A549 (cell line): ENCODE results near the gene NXF1. TPM values are rescaled to one million over a fixed set of nuclear protein-coding genes. Genes with fewer than 3 reads are reported as not detected.
A peak's percentile ranks its signal among the peaks of the same experiment; 100 is the strongest.

Experiments
- BCL3 ChIP-seq: fragments of >200 bp; sonication (Bioruptor Twin); formaldehyde crosslinking; IDR thresholded peaks from 3 replicates; pipeline ENCODE4 v1.6.1; 2016
- CBX2 ChIP-seq: fragments of 200-600 bp; sonication (generic); IDR thresholded peaks from 2 replicates; pipeline ENCODE4 v1.6.1; 2016; ENCODE audit warnings: low read depth, mild to moderate bottlenecking, borderline replicate concordance
- CEBPB ChIP-seq, 2 experiments: fragments of >200 bp in 1 of 2; sonication (Bioruptor Twin) in 1 of 2; formaldehyde crosslinking in 1 of 2; IDR thresholded peaks; 2 replicates each; pipeline ENCODE4 v1.6.1; 2012 to 2016
- CHD2 ChIP-seq: fragments of 150-350 bp; IDR thresholded peaks from 2 replicates; pipeline ENCODE4 v1.6.1; 2014; ENCODE audit warnings: low read length; ENCODE audit not compliant: partially characterized antibody
- CHD4 ChIP-seq: fragments of 200-600 bp; sonication (generic); IDR thresholded peaks from 2 replicates; pipeline ENCODE4 v1.6.1; 2016; ENCODE audit warnings: antibody characterized with exemption, mild to moderate bottlenecking, borderline replicate concordance
- CTCF ChIP-seq: fragments of >200 bp; sonication (Bioruptor Twin); formaldehyde crosslinking; IDR thresholded peaks from 3 replicates; pipeline ENCODE4 v1.5.1; 2016
- E2F6 ChIP-seq: IDR thresholded peaks from 2 replicates; pipeline ENCODE4 v1.6.1; 2012; ENCODE audit warnings: low read depth, borderline replicate concordance
- EHF ChIP-seq: fragments of 250-450 bp; sonication (Bioruptor Pico); IDR thresholded peaks from 2 replicates; pipeline ENCODE4 v1.5.0; 2020; ENCODE audit warnings: mild to moderate bottlenecking
- ESRRA ChIP-seq: fragments of 150-350 bp; IDR thresholded peaks from 2 replicates; pipeline ENCODE4 v1.6.1; 2014; ENCODE audit warnings: mild to moderate bottlenecking, low read length, borderline replicate concordance
- FOSL2 ChIP-seq, 2 experiments: fragments of 450-650 bp in 1 of 2; fragments of >200 bp in 1 of 2; sonication (Bioruptor Twin) in 1 of 2; formaldehyde crosslinking; IDR thresholded peaks; 2 replicates each; pipeline versions ENCODE4 v1.5.0 to v1.6.1; 2016 to 2020; ENCODE audit warnings: mild to moderate bottlenecking in 1 of 2, moderate library complexity in 1 of 2
- HDAC2 ChIP-seq: fragments of 200-600 bp; sonication (generic); IDR thresholded peaks from 2 replicates; pipeline ENCODE4 v1.6.1; 2016
- HES2 ChIP-seq: fragments of >200 bp; sonication (Bioruptor Twin); formaldehyde crosslinking; IDR thresholded peaks from 2 replicates; pipeline ENCODE4 v1.6.1; 2016
- HMGXB4 ChIP-seq: fragments of 250-450 bp; sonication (Bioruptor Pico); IDR thresholded peaks from 2 replicates; pipeline ENCODE4 v1.5.0; 2021; ENCODE audit warnings: mild to moderate bottlenecking, moderate library complexity, borderline replicate concordance
- HOXA7 ChIP-seq: fragments of 250-450 bp; sonication (Bioruptor Pico); IDR thresholded peaks from 2 replicates; pipeline ENCODE4 v1.5.0; 2020; ENCODE audit warnings: mild to moderate bottlenecking, moderate library complexity
- HOXB13 ChIP-seq: fragments of 250-450 bp; sonication (Bioruptor Pico); IDR thresholded peaks from 2 replicates; pipeline ENCODE4 v1.5.0; 2020; ENCODE audit warnings: low read depth, mild to moderate bottlenecking, moderate library complexity
- JUNB ChIP-seq: fragments of >200 bp; sonication (Bioruptor Twin); formaldehyde crosslinking; IDR thresholded peaks from 2 replicates; pipeline ENCODE4 v1.6.1; 2016
- KDM1A ChIP-seq: fragments of 200-600 bp; sonication (generic); IDR thresholded peaks from 2 replicates; pipeline ENCODE4 v1.6.1; 2016; ENCODE audit warnings: low read depth, mild to moderate bottlenecking
- KDM5A ChIP-seq: fragments of 200-600 bp; sonication (generic); IDR thresholded peaks from 2 replicates; pipeline ENCODE4 v1.6.1; 2016; ENCODE audit warnings: antibody characterized with exemption, mild to moderate bottlenecking
- MAFK ChIP-seq: fragments of 450-650 bp; IDR thresholded peaks from 2 replicates; pipeline ENCODE4 v1.6.1; 2014; ENCODE audit not compliant: partially characterized antibody
- MAX ChIP-seq: IDR thresholded peaks from 2 replicates; pipeline ENCODE4 v1.6.1; 2012
- MYC ChIP-seq: IDR thresholded peaks from 2 replicates; pipeline ENCODE4 v1.6.1; 2012; ENCODE audit warnings: mild to moderate bottlenecking, inconsistent platforms, low read length, improper control_type of control experiment, borderline replicate concordance
- NFE2L2 ChIP-seq: fragments of 150-350 bp; conservative IDR thresholded peaks from 2 replicates; pipeline ENCODE4 v1.6.1; 2014; ENCODE audit warnings: low read length
- NPAS2 ChIP-seq: fragments of 250-450 bp; sonication (Bioruptor Pico); IDR thresholded peaks from 2 replicates; pipeline ENCODE4 v1.8.0; 2022; ENCODE audit warnings: mild to moderate bottlenecking, moderate library complexity, borderline replicate concordance
- PHF8 ChIP-seq: fragments of 200-600 bp; sonication (generic); IDR thresholded peaks from 2 replicates; pipeline ENCODE4 v1.6.1; 2016; ENCODE audit warnings: low read depth, mild to moderate bottlenecking, antibody characterized with exemption, moderate library complexity, borderline replicate concordance
- POLR2A ChIP-seq: IDR thresholded peaks from 2 replicates; pipeline ENCODE4 v1.6.1; 2012; ENCODE audit warnings: mild to moderate bottlenecking, low read length
- POLR2AphosphoS2 ChIP-seq: conservative IDR thresholded peaks from 2 replicates; pipeline ENCODE4 v1.6.1; 2012; ENCODE audit warnings: low read length, improper control_type of control experiment, inconsistent platforms
- RAD21 ChIP-seq, 2 experiments: fragments of >200 bp in 1 of 2; sonication (Bioruptor Twin) in 1 of 2; formaldehyde crosslinking in 1 of 2; IDR thresholded peaks in 1 of 2; conservative IDR thresholded peaks in 1 of 2; 2 replicates in 1 of 2; 3 replicates in 1 of 2; pipeline ENCODE4 v1.6.1; 2012 to 2018; ENCODE audit warnings: inconsistent platforms in 1 of 2
- RARB ChIP-seq: fragments of 250-450 bp; sonication (Bioruptor Pico); IDR thresholded peaks from 2 replicates; pipeline ENCODE4 v1.8.0; 2021; ENCODE audit warnings: mild to moderate bottlenecking, moderate library complexity
- RCOR1 ChIP-seq: fragments of 150-350 bp; IDR thresholded peaks from 2 replicates; pipeline ENCODE4 v1.6.1; 2014; ENCODE audit warnings: antibody characterized with exemption, low read length, low read depth
- RFX5 ChIP-seq: fragments of 450-650 bp; IDR thresholded peaks from 2 replicates; pipeline ENCODE4 v1.7.1; 2014; ENCODE audit warnings: antibody characterized with exemption, mild to moderate bottlenecking, moderate library complexity
- RNF2 ChIP-seq: fragments of 200-600 bp; sonication (generic); IDR thresholded peaks from 2 replicates; pipeline ENCODE4 v1.6.1; 2016; ENCODE audit warnings: low read depth, mild to moderate bottlenecking, antibody characterized with exemption, moderate library complexity, borderline replicate concordance
- TFCP2L1 ChIP-seq: fragments of 250-450 bp; sonication (Bioruptor Pico); IDR thresholded peaks from 2 replicates; pipeline ENCODE4 v1.5.0; 2021; ENCODE audit warnings: mild to moderate bottlenecking
- USF2 ChIP-seq: fragments of 450-650 bp; IDR thresholded peaks from 2 replicates; pipeline ENCODE4 v1.6.1; 2014; ENCODE audit warnings: antibody characterized with exemption
- ZSCAN20 ChIP-seq: fragments of 250-450 bp; sonication (Bioruptor Pico); IDR thresholded peaks from 2 replicates; pipeline ENCODE4 v1.8.0; 2022; ENCODE audit warnings: mild to moderate bottlenecking, moderate library complexity
- polyA plus RNA-seq, 4 experiments: library from polyadenylated mRNA; depleted of rRNA in 3 of 4; stranded (reverse); fragments of >200 nt; fragmentation: RNase III in 1 of 4; extraction: RNeasy Plus Mini Kit Qiagen cat#74134 plus additional on column Dnase treatment in 1 of 4; gene quantifications; 2 replicates in 3 of 4; 3 replicates in 1 of 4; pipeline ENCODE4 v1.2.3, GENCODE V29; 2011 to 2017

Gene NXF1
- polyA plus RNA-seq, 2 of the 4 experiments (the other 2 are of a cell fraction) = 35.5 to 47.7 TPM

GRCh38 chr11:62753736-62754603 is 51.3 kb downstream of the NXF1 start, which contains the start of gene ZBTB3 (continued):
- TF ChIP-seq CTCF (no peak), TFCP2L1 (CRISPR knock-in tag) (no peak), RARB (CRISPR knock-in tag) (no peak), RAD21 (conservative IDR thresholded peaks at IDR 0.05 in 1 of 2, IDR thresholded peaks at IDR 0.05 in 1 of 2) (no peak), RFX5 (peak; percentile 51; the same call in 1 of the 2 replicates), JUNB (no peak), RCOR1 (no peak), POLR2AphosphoS2 (no peak), MYC (no peak), HOXA7 (CRISPR knock-in tag) (no peak), HMGXB4 (CRISPR knock-in tag) (no peak), POLR2A (peak; percentile 86), HDAC2 (no peak), NPAS2 (CRISPR knock-in tag) (no peak), RNF2 (no peak), CEBPB (IDR thresholded peaks at IDR 0.05) (no peak), CBX2 (no peak), MAFK (no peak), NFE2L2 (no peak), CHD4 (peak; percentile 87; the same call in 1 of the 2 replicates), USF2 (no peak), EHF (CRISPR knock-in tag) (no peak), MAX (peak; percentile 80), HES2 (no peak), KDM1A (no peak), ZSCAN20 (CRISPR knock-in tag) (no peak), FOSL2 (IDR thresholded peaks at IDR 0.05) (no peak), FOSL2 (CRISPR knock-in tag; IDR thresholded peaks at IDR 0.05) (no peak), ESRRA (no peak), BCL3 (peak; percentile 44), E2F6 (0 out of 2 replicates have a peak, but pooled peaks have one; percentile 33), PHF8 (peak; percentile 59), KDM5A (no peak), CHD2 (no peak), HOXB13 (CRISPR knock-in tag) (no peak)
